GM18868 (cell line): ENCODE results near the gene LMF1.
A peak's percentile ranks its signal among the peaks of the same experiment; 100 is the strongest.

ENCODE experiments used
- ATAC-seq: cut with Tn5 transposase; IDR thresholded peaks from one replicate; pipeline ENCODE4 v1.9.1; 2021; ENCODE audit warnings: mild to moderate bottlenecking, moderate library complexity; ENCODE audit not compliant: unreplicated experiment

The LMF1 gene

GRCh38 chr16:970766-971581 is at the start of gene LMF1:
TSS of gene LMF1 (minus strand) at chr16:970984. CDS start at chr16:970980, 4 bp downstream.
- peak; percentile 79 for ATAC-seq

GRCh38 chr16:1020091-1020399 is 49.3 kb upstream of the LMF1 start:
- no peak for ATAC-seq

- no peak for ATAC-seq
These were observed 48.7 kb upstream of the LMF1 start for GRCh38 chr16:1019231-1020090.

- no peak for ATAC-seq
These were observed 47.8 kb upstream of the LMF1 start for GRCh38 chr16:1018447-1019198.

DNA sequence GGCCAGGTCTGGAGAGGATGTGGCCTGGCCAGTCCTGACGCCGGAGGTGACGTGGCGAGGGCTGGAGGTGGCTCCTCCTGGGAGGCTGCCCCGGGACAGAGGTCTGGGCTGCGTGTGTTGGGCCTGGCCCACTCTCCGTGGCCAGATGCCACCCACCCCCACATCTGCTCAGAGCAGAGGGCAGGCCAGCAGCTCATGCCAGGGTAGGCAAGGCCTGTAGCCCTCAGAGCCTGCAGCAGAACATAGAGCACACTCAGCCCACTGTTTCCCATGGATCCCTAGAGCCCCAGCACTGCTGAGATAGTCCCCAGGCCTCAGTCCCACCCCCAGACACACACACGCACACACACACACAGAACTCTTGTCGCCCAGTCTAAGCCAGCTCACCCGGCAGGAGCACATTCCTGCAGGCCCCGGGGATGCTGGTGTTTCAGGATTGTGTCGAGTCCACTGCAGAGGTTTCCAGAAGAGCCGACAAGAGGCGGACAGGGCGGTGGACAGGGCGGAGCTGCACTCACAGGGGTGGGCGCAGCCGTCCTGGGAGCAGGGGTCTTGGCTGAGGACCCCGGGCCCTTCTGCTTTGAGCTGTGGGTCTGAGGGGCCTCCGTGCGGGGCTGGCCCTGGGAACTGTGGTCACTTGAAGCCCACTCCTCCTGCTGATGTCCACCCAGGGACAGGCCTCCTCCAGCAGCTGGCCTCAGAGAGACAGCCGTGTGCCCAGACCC is 44.1 kb upstream of the LMF1 start:
- ATAC-seq: no peak

GRCh38 chr16:1014221-1014620 is 43.4 kb upstream of the LMF1 start:
- ATAC-seq: no peak

DNA sequence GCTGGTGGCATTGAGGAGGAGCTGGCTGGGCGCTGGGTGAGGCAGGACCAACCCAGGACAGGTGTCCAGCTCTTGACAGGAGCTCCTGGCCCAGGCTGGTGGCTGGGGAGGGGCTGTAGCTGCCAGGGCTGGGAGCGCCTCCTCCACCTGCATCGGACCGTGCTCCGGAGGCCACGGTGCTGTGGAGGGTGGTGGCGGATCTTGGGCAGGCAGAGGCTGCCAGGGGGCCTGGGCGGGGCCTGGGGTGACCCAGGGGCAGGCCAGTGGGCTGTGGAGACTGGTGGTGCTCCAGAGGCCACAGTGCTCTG is 42.8 kb upstream of the LMF1 start:
- ATAC-seq: no peak

DNA sequence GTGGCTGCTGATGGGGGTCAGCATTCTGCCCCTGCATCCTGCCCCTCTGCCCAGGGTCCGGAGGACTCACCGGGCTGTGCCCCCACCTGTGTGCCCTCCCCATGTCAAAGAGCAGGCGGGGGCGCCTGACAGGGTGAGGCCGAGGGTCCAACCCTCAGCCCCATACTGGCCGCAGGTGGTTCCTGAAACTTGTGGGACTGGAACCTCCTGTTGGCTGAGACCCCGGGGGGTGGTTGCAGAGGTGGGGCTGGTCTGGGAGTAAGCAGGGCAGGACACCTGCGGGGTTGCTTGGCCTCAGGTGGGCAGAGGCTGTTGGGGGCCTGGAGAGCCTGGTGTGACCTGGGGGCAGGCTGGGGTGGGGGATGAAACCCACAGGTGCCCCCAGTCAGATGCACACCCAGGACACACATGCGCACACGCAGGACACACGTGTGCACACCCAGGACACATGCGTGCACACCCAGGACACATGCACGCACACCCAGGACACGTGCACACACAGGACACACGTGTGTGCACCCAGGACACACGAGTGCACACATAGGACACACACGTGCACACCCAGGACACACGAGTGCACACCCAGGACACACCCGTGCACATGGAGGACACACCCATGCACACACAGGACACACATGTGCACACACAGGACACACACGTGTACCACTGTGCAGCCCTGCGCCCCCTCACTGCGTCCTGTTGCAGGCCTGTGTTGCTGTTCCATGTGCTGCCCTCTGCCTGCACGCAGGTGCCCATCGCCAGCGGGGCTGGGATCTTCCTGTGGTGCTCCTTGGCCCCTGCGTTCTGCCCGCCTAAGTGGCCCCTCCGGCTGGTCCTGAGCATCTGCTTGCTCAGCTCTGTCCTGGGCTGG is 42.2 kb upstream of the LMF1 start:
- no peak for ATAC-seq

DNA sequence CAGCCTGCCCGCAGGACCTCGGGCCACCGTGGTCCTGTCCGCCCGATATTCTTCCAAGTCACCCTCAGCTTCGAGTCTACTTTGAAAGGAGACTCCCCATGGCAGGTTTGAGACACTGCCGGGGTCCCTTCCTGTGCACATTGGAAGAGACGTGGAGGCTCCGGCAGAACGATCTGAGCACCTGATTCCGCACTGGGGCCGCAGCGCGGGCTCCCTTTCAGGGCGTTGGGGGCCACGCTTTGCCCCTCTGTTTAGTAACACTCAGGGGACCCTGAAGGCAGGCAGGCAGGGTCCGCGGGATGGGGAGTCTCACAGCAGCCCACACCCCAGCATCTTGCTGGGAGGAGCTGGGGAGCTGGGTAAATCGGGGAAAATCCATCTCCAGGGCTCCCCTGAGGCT is 41.4 kb upstream of the LMF1 start:
- no peak for ATAC-seq

GRCh38 chr16:1011316-1012082 is 40.7 kb upstream of the LMF1 start:
- ATAC-seq: no peak

DNA sequence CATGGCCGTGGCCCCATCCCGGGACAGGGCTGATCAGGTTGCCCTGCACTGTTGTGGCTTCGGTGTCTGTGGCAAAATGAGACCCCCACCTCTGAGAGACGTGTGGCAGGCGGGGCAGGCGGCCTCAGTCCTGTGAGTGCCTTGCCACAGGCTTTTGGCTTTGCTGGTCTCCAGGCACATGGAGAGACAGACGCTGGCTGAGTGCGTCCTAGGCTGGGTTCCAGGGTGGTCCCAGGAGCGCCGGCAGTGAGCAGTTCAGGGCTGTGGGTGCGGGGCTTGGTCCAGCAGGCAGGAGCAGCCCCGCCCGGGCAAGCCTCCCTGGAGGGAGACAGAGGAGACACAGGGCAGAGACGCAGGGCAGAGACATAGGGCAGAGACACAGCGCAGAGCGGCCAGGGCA is 40.0 kb upstream of the LMF1 start:
- no peak for ATAC-seq

DNA sequence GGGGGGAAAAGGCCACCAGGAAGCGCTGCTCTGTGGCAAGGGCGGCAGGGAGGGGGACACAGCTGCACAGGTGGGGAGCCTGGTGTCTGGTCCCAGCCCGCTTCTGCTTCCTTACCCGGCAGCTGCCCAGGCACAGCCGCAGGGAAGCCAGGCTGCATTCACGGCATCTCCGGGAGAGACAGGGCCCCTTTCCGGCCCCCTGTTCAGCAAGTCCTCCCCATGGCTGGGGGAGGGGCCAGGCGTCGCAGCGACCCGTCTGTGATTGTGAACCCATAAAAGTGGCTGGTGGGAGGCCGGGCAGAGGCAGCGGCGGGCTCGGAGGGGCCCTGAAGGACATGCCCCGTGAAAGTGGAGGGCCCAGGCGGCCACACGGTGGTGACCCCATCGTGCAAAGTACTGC is 39.5 kb upstream of the LMF1 start:
- no peak for ATAC-seq

GRCh38 chr16:1009358-1010150 is 38.8 kb upstream of the LMF1 start:
- no peak for ATAC-seq

GRCh38 chr16:1008085-1008484 is 37.3 kb upstream of the LMF1 start:
- no peak for ATAC-seq

DNA sequence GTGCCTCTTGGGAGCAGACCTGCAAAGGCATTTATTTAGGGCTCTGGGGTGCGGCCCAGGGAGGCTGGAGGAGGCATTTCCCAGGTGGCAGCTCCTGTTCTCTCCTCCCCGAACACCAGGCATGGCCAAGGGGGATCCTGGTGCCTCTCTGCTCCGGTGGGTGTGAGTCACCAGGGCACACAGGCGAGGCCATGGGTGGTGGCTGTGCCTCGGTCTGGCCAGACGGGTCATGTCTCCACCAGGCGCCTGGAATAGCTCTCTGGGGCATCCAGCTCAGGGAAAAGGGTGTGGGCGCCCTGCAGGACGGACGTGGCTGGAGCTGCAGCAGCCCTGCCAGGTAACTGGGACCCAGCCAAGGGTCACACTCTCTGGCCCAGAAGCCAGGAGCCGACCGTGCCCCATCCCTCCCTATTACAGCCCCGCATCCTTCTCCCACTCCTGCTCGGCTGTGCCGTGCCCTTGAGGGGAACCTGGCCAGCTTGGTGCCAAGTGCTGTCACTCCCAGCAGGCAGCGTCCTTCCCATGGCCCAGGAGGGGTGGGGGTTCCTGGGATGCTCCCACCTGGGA is 36.6 kb upstream of the LMF1 start:
- ATAC-seq: no peak

GRCh38 chr16:1006781-1007180 is 36.0 kb upstream of the LMF1 start:
- ATAC-seq: no peak

- no peak for ATAC-seq
These were observed 34.5 kb upstream of the LMF1 start for GRCh38 chr16:1005286-1005685.
